Breast epithelium (tissue), 3 donors: ENCODE results near the gene OAT.

ENCODE experiments used
- CTCF ChIP-seq, 3 donors: fragments of 450-650 bp; IDR thresholded peaks; one replicate each; pipeline ENCODE4 v1.5.1; 2016 to 2017; ENCODE audit warnings: antibody characterized with exemption in 3 of 3, mild to moderate bottlenecking in 3 of 3, moderate library complexity in 3 of 3
- POLR2A ChIP-seq: fragments of 450-650 bp; IDR thresholded peaks from one replicate; pipeline ENCODE4 v1.6.1; 2016; ENCODE audit warnings: antibody characterized with exemption, mild to moderate bottlenecking, moderate library complexity
- POLR2AphosphoS5 ChIP-seq, 3 donors: sonication (generic); formaldehyde crosslinking; IDR thresholded peaks; one replicate each; pipeline ENCODE4 v1.6.1; 2017; ENCODE audit warnings: antibody characterized with exemption in 3 of 3

- TF ChIP-seq CTCF (IDR thresholded peaks at IDR 0.05), result no peak
- no peak for TF ChIP-seq POLR2A
- no peak for TF ChIP-seq POLR2AphosphoS5 (IDR thresholded peaks at IDR 0.05)
Observed at GRCh38 chr10:124455441-124455840, 36.7 kb upstream of the OAT start.
